ENCODE measurements around the gene KCNMA1.
"Not testable (repeated sequence)": the region's sequence is repeated elsewhere in the genome, so short reads cannot be mapped to it uniquely, and the experiment has no call there.

The KCNMA1 gene

GRCh38 chr10:77520995-77521394 lies 116.6 kb downstream of the KCNMA1 start:
- Histone ChIP-seq H3F3A (ENCODE audit: insufficient read depth) (no peaks in the 10 kb centered on the region), H3K27ac (ENCODE audit: low read depth, low read length) (no peak overlapping the region), H3K27me3 (ENCODE audit: low read length) (no peaks in the 10 kb centered on the region), H4K20me1 (ENCODE audit: low read depth, low read length) (no peaks in the 10 kb centered on the region), H3K9me2 (replicated peaks; ENCODE audit: insufficient read depth, low read length) (no peaks in the 10 kb centered on the region), H3K4me2 (ENCODE audit: low read depth, low read length, poor library complexity, severe bottlenecking) (no peak overlapping the region), H3K79me2 (ENCODE audit: insufficient read depth, low read length) (no peaks in the 10 kb centered on the region), H3K36me3 (ENCODE audit: low read length) (no peaks in the 10 kb centered on the region), H3K4me3 (ENCODE audit: insufficient read depth, low read length, poor library complexity, severe bottlenecking) (no peak overlapping the region), H3K9me3 (ENCODE audit: insufficient read depth, low read length) (no peaks in the 10 kb centered on the region), H2AFZ (ENCODE audit: low read depth, low read length, severe bottlenecking) (no peak overlapping the region), H3K9ac (ENCODE audit: low read length) (no peak overlapping the region)
- no peak for TF ChIP-seq CTCF (IDR thresholded peaks at IDR 0.05; ENCODE audit: insufficient read depth, low read length, poor library complexity, severe bottlenecking)
- TF ChIP-seq EZH2phosphoT487 (conservative IDR thresholded peaks at IDR 0.05; ENCODE audit: low read length) = no peak

GRCh38 chr10:77520290-77520689 lies 117.3 kb downstream of the KCNMA1 start:
- H3K27me3 ChIP-seq (ENCODE audit: low read length) = no peaks in the 10 kb centered on the region
- no peaks in the 10 kb centered on the region for H3K36me3 ChIP-seq (ENCODE audit: low read length)
- no peaks in the 10 kb centered on the region for H3K9me2 ChIP-seq (replicated peaks; ENCODE audit: insufficient read depth, low read length)
- TF ChIP-seq CTCF (IDR thresholded peaks at IDR 0.05; ENCODE audit: insufficient read depth, low read length, poor library complexity, severe bottlenecking) = no peak
- TF ChIP-seq EZH2phosphoT487 (conservative IDR thresholded peaks at IDR 0.05; ENCODE audit: low read length) = no peak
- no peak overlapping the region for H3K4me2 ChIP-seq (ENCODE audit: low read depth, low read length, poor library complexity, severe bottlenecking)
- H2AFZ ChIP-seq (ENCODE audit: low read depth, low read length, severe bottlenecking) = no peak overlapping the region
- no peak overlapping the region for H3K4me3 ChIP-seq (ENCODE audit: insufficient read depth, low read length, poor library complexity, severe bottlenecking)
- H3F3A ChIP-seq (ENCODE audit: insufficient read depth) = no peaks in the 10 kb centered on the region
- no peaks in the 10 kb centered on the region for H3K9me3 ChIP-seq (ENCODE audit: insufficient read depth, low read length)
- no peaks in the 10 kb centered on the region for H4K20me1 ChIP-seq (ENCODE audit: low read depth, low read length)
- no peak overlapping the region for H3K9ac ChIP-seq (ENCODE audit: low read length)
- no peak overlapping the region for H3K27ac ChIP-seq (ENCODE audit: low read depth, low read length)
- H3K79me2 ChIP-seq (ENCODE audit: insufficient read depth, low read length) = no peaks in the 10 kb centered on the region

GRCh38 chr10:77519791-77520190 lies 117.8 kb downstream of the KCNMA1 start:
- not testable (repeated sequence) for H3K4me2 ChIP-seq (ENCODE audit: low read depth, low read length, poor library complexity, severe bottlenecking); H3K9ac ChIP-seq (ENCODE audit: low read length); H3K9me3 ChIP-seq (ENCODE audit: insufficient read depth, low read length); H3K36me3 ChIP-seq (ENCODE audit: low read length); H3K4me3 ChIP-seq (ENCODE audit: insufficient read depth, low read length, poor library complexity, severe bottlenecking); H3K27ac ChIP-seq (ENCODE audit: low read depth, low read length); H4K20me1 ChIP-seq (ENCODE audit: low read depth, low read length); H3K9me2 ChIP-seq (replicated peaks; ENCODE audit: insufficient read depth, low read length); H3F3A ChIP-seq (ENCODE audit: insufficient read depth); H3K27me3 ChIP-seq (ENCODE audit: low read length); H2AFZ ChIP-seq (ENCODE audit: low read depth, low read length, severe bottlenecking); H3K79me2 ChIP-seq (ENCODE audit: insufficient read depth, low read length)

GRCh38 chr10:77518910-77519274 lies 118.7 kb downstream of the KCNMA1 start:
- no peaks in the 10 kb centered on the region for H3K79me2 ChIP-seq (ENCODE audit: insufficient read depth, low read length)
- no peak overlapping the region for H2AFZ ChIP-seq (ENCODE audit: low read depth, low read length, severe bottlenecking)
- no peaks in the 10 kb centered on the region for H4K20me1 ChIP-seq (ENCODE audit: low read depth, low read length)
- no peak overlapping the region for H3K4me3 ChIP-seq (ENCODE audit: insufficient read depth, low read length, poor library complexity, severe bottlenecking)
- H3F3A ChIP-seq (ENCODE audit: insufficient read depth) = no peaks in the 10 kb centered on the region
- H3K36me3 ChIP-seq (ENCODE audit: low read length) = no peaks in the 10 kb centered on the region
- H3K27me3 ChIP-seq (ENCODE audit: low read length) = no peaks in the 10 kb centered on the region
- no peak overlapping the region for H3K27ac ChIP-seq (ENCODE audit: low read depth, low read length)
- no peaks in the 10 kb centered on the region for H3K9me3 ChIP-seq (ENCODE audit: insufficient read depth, low read length)
- no peak overlapping the region for H3K4me2 ChIP-seq (ENCODE audit: low read depth, low read length, poor library complexity, severe bottlenecking)
- H3K9me2 ChIP-seq (replicated peaks; ENCODE audit: insufficient read depth, low read length) = no peaks in the 10 kb centered on the region
- TF ChIP-seq EZH2phosphoT487 (conservative IDR thresholded peaks at IDR 0.05; ENCODE audit: low read length) (no peak), CTCF (IDR thresholded peaks at IDR 0.05; ENCODE audit: insufficient read depth, low read length, poor library complexity, severe bottlenecking) (no peak)
- H3K9ac ChIP-seq (ENCODE audit: low read length) = no peak overlapping the region

Measured in SU-DHL-6 (cell line).